ENCODE data around the gene GNS.
"Not testable (repeated sequence)": the region's sequence is repeated elsewhere in the genome, so short reads cannot be mapped to it uniquely, and the experiment has no call there.

Gene GNS

DNA sequence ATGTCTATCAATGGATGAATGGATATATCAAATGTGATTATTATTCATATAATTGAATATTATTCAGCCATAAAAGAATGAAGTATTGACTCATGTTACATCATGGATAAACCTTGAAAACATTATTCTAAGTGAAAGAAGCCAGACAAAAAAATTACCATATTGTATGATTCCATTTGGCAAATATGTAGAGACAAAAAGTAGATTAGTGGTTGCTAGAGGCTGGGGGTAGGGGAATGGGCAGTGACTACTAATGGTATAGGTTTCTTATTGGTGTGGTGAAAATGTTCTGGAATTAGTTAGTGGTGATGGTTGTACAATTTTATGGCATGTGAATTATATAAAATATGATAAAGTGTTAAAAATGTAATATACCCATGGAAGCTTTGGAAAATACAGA lies 31.8 kb upstream of the GNS start:
- no peak overlapping the region for H3K27ac Mint-ChIP-seq

GRCh38 chr12:64790166-64790565 lies 31.0 kb upstream of the GNS start:
- H3K27ac Mint-ChIP-seq: no peak overlapping the region
- H3K9me3 Mint-ChIP-seq: no peaks in the 10 kb centered on the region
- ATAC-seq (ENCODE audit: low read depth): no peak
- H3K36me3 Mint-ChIP-seq: peaks cover 2% of the 10 kb centered on the region
- H3K27me3 Mint-ChIP-seq: peaks cover 5% of the 10 kb centered on the region
- H3K4me3 Mint-ChIP-seq: no peak overlapping the region
- no peak for DNase-seq (ENCODE audit: low spot score in 2 of 2)
- no peaks in the 10 kb centered on the region for H3K4me1 Mint-ChIP-seq

More for the DNA sequence above, 31.8 kb upstream of the GNS start:
- H3K27me3 Mint-ChIP-seq: peaks cover 5% of the 10 kb centered on the region
- DNase-seq (ENCODE audit: low spot score in 2 of 2): no peak
- H3K9me3 Mint-ChIP-seq: no peaks in the 10 kb centered on the region
- peaks cover 2% of the 10 kb centered on the region for H3K36me3 Mint-ChIP-seq
- no peaks in the 10 kb centered on the region for H3K4me1 Mint-ChIP-seq
- no peak overlapping the region for H3K4me3 Mint-ChIP-seq
- ATAC-seq (ENCODE audit: low read depth): no peak

- H3K27me3 Mint-ChIP-seq: peaks cover 8% of the 10 kb centered on the region
Measured at GRCh38 chr12:64785838-64786237, 26.6 kb upstream of the GNS start.

DNA sequence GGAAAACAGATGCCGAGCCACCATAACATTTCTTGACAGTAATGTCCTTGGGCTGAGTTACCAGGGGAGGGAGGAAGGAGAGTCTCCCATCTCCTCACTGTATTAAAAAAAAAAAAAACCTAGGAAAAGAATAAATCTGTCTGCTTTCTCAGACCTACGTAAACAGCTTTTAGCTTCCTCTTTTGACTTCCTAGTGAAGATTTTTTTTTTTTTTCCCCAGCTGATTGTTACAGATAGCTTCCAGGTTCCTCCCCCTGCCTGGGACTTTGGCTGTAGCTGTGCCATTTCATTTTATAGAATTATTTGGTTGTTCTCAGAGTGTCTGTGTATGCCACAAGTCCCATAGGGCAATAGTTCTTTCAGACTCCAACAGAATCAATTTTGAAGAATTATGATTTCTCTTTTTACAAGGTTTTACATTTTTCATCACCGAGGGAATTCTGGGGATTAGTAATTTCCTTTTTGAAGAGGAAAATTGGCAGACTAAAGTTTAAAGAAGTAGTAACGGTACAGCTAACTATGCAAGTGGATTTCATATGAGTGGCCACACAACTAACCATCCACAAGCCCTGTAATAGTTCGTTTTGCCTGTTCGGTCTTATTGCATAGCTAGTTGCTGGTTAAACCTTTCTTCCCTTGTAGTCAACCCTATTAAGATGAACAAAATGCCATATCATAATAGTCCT lies 23.1 kb upstream of the GNS start:
- H3K27me3 Mint-ChIP-seq: peaks cover 10% of the 10 kb centered on the region
- peaks cover 9% of the 10 kb centered on the region for H3K4me1 Mint-ChIP-seq
- peak overlapping the region; percentile 88 for H3K4me3 Mint-ChIP-seq
- peak overlapping the region; percentile 48 for H3K27ac Mint-ChIP-seq
- H3K36me3 Mint-ChIP-seq: no peaks in the 10 kb centered on the region
- peaks cover 2% of the 10 kb centered on the region for H3K9me3 Mint-ChIP-seq
- no peak for DNase-seq (ENCODE audit: low spot score in 2 of 2)
- ATAC-seq (ENCODE audit: low read depth): peak; percentile 61

More at GRCh38 chr12:64785838-64786237, 26.6 kb upstream of the GNS start:
- H3K27ac Mint-ChIP-seq: no peak overlapping the region
- no peaks in the 10 kb centered on the region for H3K36me3 Mint-ChIP-seq
- H3K4me3 Mint-ChIP-seq: no peak overlapping the region
- peaks cover 9% of the 10 kb centered on the region for H3K4me1 Mint-ChIP-seq
- DNase-seq (ENCODE audit: low spot score in 2 of 2) (no peak), ATAC-seq (ENCODE audit: low read depth) (no peak)
- H3K9me3 Mint-ChIP-seq: no peaks in the 10 kb centered on the region

DNA sequence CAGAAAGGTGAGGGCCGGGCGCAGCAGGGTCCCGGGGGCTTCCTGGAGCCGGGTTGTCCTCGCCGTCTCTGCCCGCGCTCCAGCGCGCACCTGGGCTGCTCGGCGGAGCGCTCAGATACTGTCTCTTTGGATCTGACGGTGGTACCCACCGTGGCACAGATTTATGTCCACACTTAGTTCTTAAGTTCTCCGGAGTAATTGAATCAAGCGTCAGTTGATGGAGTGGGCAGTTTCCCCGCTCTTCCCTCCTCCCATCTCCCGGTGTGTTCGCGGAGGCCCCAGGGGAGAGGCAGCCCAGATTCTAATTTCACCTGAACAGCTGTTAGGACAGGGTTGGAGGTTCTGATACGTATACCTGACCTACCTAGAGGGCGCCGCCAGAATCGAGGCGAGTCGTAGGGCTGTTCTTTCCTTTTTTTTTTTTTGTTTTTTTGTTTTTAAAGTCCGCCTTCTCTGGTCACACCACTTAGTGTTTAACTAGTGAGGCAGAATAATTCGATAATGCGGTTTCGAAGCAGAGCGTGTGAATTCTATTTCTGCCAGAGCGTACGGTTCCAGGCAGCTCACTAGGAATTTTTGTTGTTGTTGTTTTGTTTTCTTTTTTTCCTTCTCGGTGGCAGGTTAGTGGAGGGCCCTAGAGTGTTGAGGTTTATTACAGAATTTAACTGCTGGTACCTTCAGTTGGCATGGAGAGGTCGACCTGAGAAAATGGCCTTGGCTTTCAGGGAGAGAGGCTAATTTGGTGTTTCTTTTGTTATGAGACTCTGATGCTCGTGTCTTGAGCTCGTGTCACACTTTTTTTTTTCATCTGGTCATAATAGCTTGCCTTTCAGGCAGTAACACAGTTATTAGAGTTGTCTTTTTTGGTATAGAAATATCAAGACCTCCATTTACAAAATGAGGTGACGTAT lies 22.3 kb upstream of the GNS start:
- DNase-seq (ENCODE audit: low spot score in 2 of 2): no peak
- Mint-ChIP-seq H3K9me3 (peaks cover 2% of the 10 kb centered on the region), H3K36me3 (no peaks in the 10 kb centered on the region), H3K27me3 (peaks cover 10% of the 10 kb centered on the region), H3K27ac (peak overlapping the region; percentile 48), H3K4me3 (peak overlapping the region; percentile 88), H3K4me1 (peaks cover 9% of the 10 kb centered on the region)
- ATAC-seq (ENCODE audit: low read depth): peak; percentile 42

DNA sequence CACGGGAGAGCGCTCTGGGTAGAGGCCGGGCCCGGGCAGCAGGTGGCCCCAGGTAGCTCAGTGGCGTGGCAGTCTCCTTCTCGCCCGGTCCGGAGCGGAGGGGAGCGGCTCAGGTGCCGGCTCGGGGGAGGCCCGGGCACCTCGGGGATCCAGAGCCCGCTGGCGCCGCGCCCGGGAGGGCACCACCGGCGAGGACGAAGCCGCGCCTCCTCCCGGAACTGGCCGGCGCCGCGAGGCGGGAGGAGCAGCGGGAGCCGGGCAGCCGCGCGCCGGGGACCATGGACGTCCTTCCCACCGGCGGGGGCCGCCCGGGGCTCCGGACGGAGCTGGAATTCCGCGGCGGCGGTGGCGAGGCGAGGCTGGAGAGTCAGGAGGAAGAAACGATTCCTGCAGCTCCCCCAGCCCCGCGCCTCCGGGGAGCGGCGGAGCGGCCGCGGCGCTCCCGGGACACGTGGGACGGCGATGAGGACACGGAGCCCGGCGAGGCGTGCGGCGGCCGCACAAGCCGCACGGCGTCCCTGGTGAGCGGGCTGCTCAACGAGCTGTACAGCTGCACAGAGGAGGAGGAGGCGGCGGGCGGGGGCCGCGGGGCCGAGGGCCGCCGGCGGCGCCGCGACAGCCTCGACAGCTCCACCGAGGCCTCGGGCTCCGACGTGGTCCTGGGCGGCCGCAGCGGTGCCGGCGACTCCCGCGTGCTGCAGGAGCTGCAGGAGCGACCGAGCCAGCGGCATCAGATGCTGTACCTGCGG lies 21.5 kb upstream of the GNS start:
- Mint-ChIP-seq H3K27ac (no peak overlapping the region), H3K4me1 (peaks cover 9% of the 10 kb centered on the region), H3K36me3 (no peaks in the 10 kb centered on the region), H3K27me3 (peaks cover 12% of the 10 kb centered on the region), H3K4me3 (peak overlapping the region; percentile 88), H3K9me3 (peaks cover 6% of the 10 kb centered on the region)
- ATAC-seq (ENCODE audit: low read depth) (peak; percentile 50), DNase-seq (ENCODE audit: low spot score in 2 of 2) (peak in 1 of 2 donors; percentile 35)

GRCh38 chr12:64780132-64780530 lies 20.9 kb upstream of the GNS start:
- H3K27me3 Mint-ChIP-seq: peaks cover 12% of the 10 kb centered on the region
- H3K27ac Mint-ChIP-seq: no peak overlapping the region
- peak overlapping the region; percentile 76 for H3K4me3 Mint-ChIP-seq
- DNase-seq (ENCODE audit: low spot score in 2 of 2) (no peak), ATAC-seq (ENCODE audit: low read depth) (no peak)
- H3K36me3 Mint-ChIP-seq: no peaks in the 10 kb centered on the region
- H3K4me1 Mint-ChIP-seq: peaks cover 9% of the 10 kb centered on the region
- peaks cover 9% of the 10 kb centered on the region for H3K9me3 Mint-ChIP-seq

GRCh38 chr12:64779354-64779974 lies 20.3 kb upstream of the GNS start:
- DNase-seq (ENCODE audit: low spot score in 2 of 2) (no peak), ATAC-seq (ENCODE audit: low read depth) (no peak)
- Mint-ChIP-seq H3K36me3 (no peaks in the 10 kb centered on the region), H3K9me3 (peaks cover 9% of the 10 kb centered on the region), H3K4me1 (peaks cover 9% of the 10 kb centered on the region), H3K4me3 (no peak overlapping the region), H3K27me3 (peaks cover 12% of the 10 kb centered on the region), H3K27ac (no peak overlapping the region)

DNA sequence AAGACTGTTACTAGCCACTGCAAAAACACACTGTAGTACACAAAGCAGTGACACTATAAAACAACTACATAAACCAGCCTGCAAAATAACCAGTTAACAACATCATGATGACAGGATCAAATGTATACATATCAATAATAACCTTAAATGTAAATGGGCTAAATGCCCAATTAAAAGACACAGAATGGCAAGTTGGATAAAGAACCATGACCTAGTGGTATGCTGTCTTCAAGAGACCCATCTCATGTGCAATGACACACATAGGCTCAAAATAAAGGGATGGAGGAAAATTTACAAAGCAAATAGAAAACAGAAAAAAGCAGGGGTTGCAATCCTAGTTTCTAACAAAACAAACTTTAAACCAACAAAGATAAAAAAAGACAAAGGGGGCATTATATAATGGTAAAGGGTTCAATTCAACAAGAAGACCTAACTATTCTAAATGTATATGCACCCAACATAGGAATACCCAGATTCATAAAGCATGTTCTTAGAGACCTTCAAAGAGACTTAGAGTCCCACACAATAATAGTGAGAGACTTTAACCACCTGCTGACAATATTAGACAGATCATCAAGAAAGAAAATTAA lies 16.0 kb upstream of the GNS start:
- not testable (repeated sequence) for H3K4me3 Mint-ChIP-seq; H3K27ac Mint-ChIP-seq; H3K4me1 Mint-ChIP-seq; H3K36me3 Mint-ChIP-seq; ATAC-seq (ENCODE audit: low read depth); DNase-seq (ENCODE audit: low spot score in 2 of 2)
- H3K27me3 Mint-ChIP-seq: peaks cover 12% of the 10 kb centered on the region
- H3K9me3 Mint-ChIP-seq: peaks cover 14% of the 10 kb centered on the region

- DNase-seq (ENCODE audit: low spot score in 2 of 2) (no peak), ATAC-seq (ENCODE audit: low read depth) (no peak)
- H3K4me3 Mint-ChIP-seq: no peak overlapping the region
- H3K36me3 Mint-ChIP-seq: peaks cover 3% of the 10 kb centered on the region
- no peaks in the 10 kb centered on the region for H3K4me1 Mint-ChIP-seq
- H3K27ac Mint-ChIP-seq: no peak overlapping the region
- peaks cover 14% of the 10 kb centered on the region for H3K9me3 Mint-ChIP-seq
- H3K27me3 Mint-ChIP-seq: peaks cover 11% of the 10 kb centered on the region
Measured at GRCh38 chr12:64773386-64773785, 14.2 kb upstream of the GNS start.

DNA sequence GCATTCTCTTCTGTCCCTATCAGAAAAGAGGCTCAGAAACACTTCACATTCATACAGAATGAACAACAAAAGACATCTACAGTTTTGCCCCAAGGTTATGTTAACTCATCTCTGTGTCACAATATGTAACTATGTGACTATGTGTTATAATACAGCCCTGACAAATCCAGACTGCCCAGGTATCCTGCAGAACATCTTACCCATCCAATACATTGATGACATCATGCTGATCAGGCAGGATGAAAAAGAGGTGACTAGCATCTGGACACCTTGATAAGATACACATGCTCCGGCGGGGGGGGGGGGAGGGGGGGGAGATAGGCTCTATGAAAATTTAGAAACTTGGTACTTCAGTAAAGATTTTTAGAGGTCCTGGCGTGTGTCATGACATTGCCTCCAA lies 8.3 kb upstream of the GNS start:
- H3K9me3 Mint-ChIP-seq: no peaks in the 10 kb centered on the region
- no peak overlapping the region for H3K27ac Mint-ChIP-seq
- no peak overlapping the region for H3K4me3 Mint-ChIP-seq

GRCh38 chr12:64760808-64761573 lies 1.8 kb upstream of the GNS start:
- peaks cover 1% of the 10 kb centered on the region for H3K27me3 Mint-ChIP-seq
- no peaks in the 10 kb centered on the region for H3K9me3 Mint-ChIP-seq
- no peak overlapping the region for H3K4me3 Mint-ChIP-seq
- H3K4me1 Mint-ChIP-seq: peaks cover 21% of the 10 kb centered on the region
- no peak for ATAC-seq (ENCODE audit: low read depth)
- peaks cover 3% of the 10 kb centered on the region for H3K36me3 Mint-ChIP-seq
- no peak for DNase-seq (ENCODE audit: low spot score in 2 of 2)
- H3K27ac Mint-ChIP-seq: no peak overlapping the region

More for the DNA sequence above, 8.3 kb upstream of the GNS start:
- DNase-seq (ENCODE audit: low spot score in 2 of 2): no peak
- ATAC-seq (ENCODE audit: low read depth): no peak
- Mint-ChIP-seq H3K36me3 (peaks cover 6% of the 10 kb centered on the region), H3K4me1 (no peaks in the 10 kb centered on the region), H3K27me3 (peaks cover 8% of the 10 kb centered on the region)

DNA sequence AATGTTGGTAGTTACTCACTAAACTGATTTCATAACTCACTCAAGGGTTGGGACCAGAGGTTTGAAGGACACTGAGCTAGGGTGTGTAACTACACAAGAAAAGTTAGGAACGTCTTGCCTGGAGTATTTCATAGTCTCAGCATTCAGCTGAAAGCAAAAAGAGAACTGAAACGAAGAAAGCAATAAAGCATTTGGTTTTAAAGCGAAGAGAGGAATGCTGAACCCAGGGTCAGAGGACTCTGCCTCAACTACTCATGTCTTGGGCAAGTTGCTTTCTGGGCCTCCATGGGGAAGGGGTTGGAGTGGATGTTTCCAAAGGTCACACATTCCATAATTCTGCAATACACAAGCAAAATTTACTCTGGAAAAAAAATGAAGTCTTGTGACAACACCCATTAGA lies 1.4 kb downstream of the GNS start:
- no peaks in the 10 kb centered on the region for H3K27me3 Mint-ChIP-seq
- H3K9me3 Mint-ChIP-seq: no peaks in the 10 kb centered on the region
- DNase-seq (ENCODE audit: low spot score in 2 of 2) (no peak), ATAC-seq (ENCODE audit: low read depth) (no peak)
- peaks cover 30% of the 10 kb centered on the region for H3K4me1 Mint-ChIP-seq
- peaks cover 4% of the 10 kb centered on the region for H3K36me3 Mint-ChIP-seq
- peak overlapping the region; percentile 78 for H3K4me3 Mint-ChIP-seq
- peak overlapping the region; percentile 88 for H3K27ac Mint-ChIP-seq
